GM10266 (cell line): ENCODE measurements around the gene SMARCD1.

Source experiments
- DNase-seq: peaks from one replicate; pipeline ENCODE4 v3.0.0; 2012; ENCODE audit errors: extremely low spot score
- CTCF ChIP-seq: IDR thresholded peaks from 2 replicates; pipeline ENCODE4 v1.5.1; 2012; ENCODE audit warnings: mild to moderate bottlenecking, low read depth; ENCODE audit not compliant: control insufficient read depth, insufficient read depth; ENCODE audit errors: missing control alignments

SMARCD1 gene

GRCh38 chr12:50051101-50051806, 33.9 kb upstream of the SMARCD1 start:
- TF ChIP-seq CTCF, result no peak
- DNase-seq, result no peak

GRCh38 chr12:50052544-50052943, 32.6 kb upstream of the SMARCD1 start:
- no peak for TF ChIP-seq CTCF
- DNase-seq, result no peak

- no peak for TF ChIP-seq CTCF
- no peak for DNase-seq
Measured at GRCh38 chr12:50052964-50053363, 32.2 kb upstream of the SMARCD1 start.

GRCh38 chr12:50053583-50053982, 31.6 kb upstream of the SMARCD1 start:
- DNase-seq, result no peak
- no peak for TF ChIP-seq CTCF

- DNase-seq, result peak; percentile 91
- TF ChIP-seq CTCF, result peak; percentile 91
Measured at GRCh38 chr12:50055831-50056638, 29.1 kb upstream of the SMARCD1 start.

GRCh38 chr12:50056639-50056976, 28.5 kb upstream of the SMARCD1 start:
- TF ChIP-seq CTCF, result no peak
- no peak for DNase-seq

- no peak for TF ChIP-seq CTCF
- DNase-seq, result peak; percentile 72
Measured at GRCh38 chr12:50057000-50057841, 27.9 kb upstream of the SMARCD1 start, which contains the start of gene ASIC1. Gene ASIC1, plus strand, starts transcription at chr12:50057596. Its CDS starts 1,171 bp downstream, at chr12:50058767.
